G401 (cell line): Measurements from ENCODE around the gene CELF4. TPM values are rescaled to one million over a fixed set of nuclear protein-coding genes. Genes with fewer than 3 reads are reported as not detected.
"Not testable (repeated sequence)": the region's sequence is repeated elsewhere in the genome, so short reads cannot be mapped to it uniquely, and the experiment has no call there.

Experiments used
- DNase-seq: peaks from one replicate; pipeline ENCODE4 v3.0.0-alpha.2; 2015; ENCODE audit warnings: low spot score
- in situ Hi-C: cut with HindIII; loops from 2 replicates; pipeline ENCODE4 v1.10.0; 2016; ENCODE audit warnings: low sequenced_read_pairs, mixed read lengths
- total RNA-seq: library from RNA; depleted of rRNA; stranded (reverse); fragments of >200 nt; shearing (Covaris generic); gene quantifications from 2 replicates; pipeline ENCODE4 v1.2.3, GENCODE V29; 2014

CELF4 gene
- total RNA-seq, 1 experiment from 2014 or later = not detected

DNA sequence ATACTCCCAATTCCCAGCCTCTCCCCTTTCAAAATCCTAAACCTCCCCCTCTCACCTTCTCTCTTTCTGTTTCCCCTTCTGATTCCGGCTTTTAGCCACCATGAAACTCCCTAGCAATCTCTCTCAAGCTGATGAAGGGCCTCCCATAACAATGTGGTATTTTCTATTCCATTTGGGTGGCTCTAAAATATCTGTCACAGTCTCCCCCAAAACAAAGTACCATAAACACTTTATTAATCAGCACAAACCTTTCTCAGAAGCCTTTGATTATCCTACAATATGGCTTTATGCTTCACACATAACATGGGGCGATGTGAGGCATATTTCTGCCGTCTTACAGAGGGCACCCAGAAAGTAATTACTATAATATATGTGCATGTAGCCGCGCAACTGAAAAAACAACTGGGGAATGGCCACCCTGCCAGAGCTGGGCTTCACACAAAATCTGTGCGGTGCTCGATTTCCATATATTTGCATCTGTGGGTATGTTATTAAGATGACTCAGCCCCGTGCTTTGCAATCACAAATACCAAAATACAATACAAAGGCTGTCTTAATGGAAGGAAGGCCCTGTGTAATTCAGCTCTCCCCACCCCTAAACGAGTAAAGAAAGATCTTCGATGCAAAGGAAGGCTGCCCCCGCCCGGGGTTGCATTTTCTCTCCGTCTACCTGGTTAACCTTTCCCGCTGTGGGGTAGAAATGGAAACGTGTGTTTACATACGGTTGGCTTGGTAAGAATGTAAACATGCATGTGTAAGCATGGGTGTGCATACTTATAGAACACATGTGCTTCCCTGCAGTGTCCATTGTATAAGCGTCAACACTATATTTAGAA lies 81.4 kb downstream of the CELF4 start:
- no peak for DNase-seq

DNA sequence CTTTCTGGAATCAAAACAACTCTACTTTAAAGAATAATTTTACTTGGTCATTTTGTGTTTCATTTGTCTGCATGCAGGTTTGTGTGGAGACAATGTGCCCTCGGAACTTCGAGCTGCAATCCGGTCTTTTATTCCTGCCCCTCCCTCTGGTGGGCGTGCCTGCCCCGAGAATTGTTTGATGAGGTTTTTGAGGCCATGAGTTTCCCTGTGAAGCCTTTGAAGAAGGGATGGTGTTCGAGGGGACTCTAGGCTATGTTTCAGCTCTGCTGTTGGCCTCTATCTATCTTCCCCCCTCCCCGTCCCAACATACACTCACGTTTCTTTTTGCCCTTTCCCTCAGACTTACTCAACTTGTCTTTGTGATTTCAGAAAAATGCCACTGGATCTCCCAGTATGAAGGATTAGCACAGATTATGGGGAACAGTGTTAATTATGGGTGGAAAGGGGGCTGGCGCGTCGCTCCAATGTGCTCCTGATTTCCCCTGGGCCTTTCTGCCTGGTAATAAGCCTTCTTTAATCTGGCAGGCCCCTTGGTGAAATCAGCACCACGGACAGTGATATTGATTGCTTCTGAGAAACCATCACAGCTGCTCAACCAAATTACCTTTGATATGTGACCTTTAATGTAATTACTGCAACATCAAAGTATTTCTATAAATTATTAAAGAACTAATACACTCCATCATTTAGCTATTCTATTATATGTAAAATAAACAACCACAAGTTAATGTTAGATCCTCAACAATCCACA lies 82.2 kb downstream of the CELF4 start:
- in situ Hi-C loops = no loop called here
- no peak for DNase-seq

More for the DNA sequence above, 81.4 kb downstream of the CELF4 start:
- in situ Hi-C loops = no loop called here

DNA sequence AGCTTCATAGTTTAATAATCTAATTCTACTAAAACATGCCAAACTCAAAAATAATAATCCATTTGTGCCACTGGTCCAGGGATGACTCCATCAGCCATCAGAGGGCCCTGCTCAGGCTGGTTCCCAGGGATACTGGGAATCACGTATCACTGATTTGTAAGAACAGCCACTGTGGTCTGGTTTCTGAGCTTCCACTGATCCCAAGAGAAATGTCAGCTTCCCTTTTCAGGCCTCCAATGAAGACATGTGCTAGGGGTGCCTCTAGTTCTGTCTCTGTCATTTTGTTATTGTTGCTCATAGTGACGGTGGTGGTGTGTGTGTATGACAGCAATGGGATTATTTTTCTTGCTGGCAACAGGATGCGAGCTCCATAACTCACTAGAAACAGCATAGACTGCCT lies 83.2 kb downstream of the CELF4 start:
- in situ Hi-C loops = no loop called here
- DNase-seq = no peak

DNA sequence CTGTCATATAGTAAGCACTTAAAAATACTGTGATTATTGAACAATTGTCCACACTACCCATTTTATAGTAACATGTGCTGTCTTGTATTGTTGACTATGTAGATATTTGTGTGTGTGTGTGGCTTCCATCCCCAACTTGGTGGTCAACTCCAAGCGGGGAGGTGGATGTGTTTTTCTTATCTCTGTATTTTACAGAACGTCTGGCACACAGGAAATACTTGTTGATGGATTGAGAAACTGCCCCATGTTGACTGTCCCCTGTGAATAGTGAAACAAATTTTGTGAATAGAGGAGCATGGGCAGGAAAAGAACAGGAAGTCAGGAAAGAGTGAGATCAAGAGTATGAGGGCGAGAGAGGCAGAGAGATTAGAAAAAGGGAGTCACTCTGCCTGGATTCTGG lies 83.6 kb downstream of the CELF4 start:
- no peak for DNase-seq
- in situ Hi-C loops = no loop called here

DNA sequence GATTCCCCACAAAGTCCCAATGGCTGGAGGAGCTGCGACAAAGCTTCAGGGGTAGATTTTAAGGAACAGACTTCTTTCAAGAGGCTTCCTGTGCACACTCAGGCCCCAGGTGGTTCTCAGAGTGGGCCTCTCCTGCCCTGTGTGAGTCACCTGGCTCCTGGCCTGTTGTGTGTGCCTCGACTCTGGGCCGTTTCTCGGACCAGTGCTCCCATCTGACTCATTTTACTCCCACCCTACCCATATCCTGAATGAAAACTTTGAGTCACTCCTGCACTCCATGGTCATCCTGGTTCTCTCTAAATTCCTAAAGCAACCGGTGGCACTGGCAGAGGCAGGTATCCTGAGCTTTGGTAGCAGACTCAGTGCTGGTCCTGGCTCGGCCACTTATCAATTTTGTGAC lies 84.1 kb downstream of the CELF4 start:
- in situ Hi-C loops = no loop called here
- DNase-seq = no peak

DNA sequence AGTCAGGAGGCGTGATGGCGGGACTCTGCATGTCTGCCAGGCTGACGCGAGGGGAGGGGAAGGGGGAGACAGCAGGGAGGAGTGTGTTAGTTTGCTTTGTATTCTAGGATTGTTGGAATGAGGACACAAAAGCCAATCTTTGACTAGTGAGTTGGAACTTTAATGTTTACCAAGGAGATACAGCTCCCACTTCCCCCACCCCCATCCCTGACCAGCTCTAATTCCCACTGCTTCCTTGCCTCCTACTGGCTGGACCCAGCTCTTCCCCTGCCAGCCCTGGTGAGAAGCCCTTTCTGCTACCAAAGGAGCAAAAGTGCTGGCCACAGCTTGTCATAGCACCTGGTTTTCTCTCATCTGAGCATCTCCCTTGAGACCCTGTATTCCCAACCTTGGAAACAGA lies 84.5 kb downstream of the CELF4 start:
- in situ Hi-C loops = no loop called here
- DNase-seq = no peak

DNA sequence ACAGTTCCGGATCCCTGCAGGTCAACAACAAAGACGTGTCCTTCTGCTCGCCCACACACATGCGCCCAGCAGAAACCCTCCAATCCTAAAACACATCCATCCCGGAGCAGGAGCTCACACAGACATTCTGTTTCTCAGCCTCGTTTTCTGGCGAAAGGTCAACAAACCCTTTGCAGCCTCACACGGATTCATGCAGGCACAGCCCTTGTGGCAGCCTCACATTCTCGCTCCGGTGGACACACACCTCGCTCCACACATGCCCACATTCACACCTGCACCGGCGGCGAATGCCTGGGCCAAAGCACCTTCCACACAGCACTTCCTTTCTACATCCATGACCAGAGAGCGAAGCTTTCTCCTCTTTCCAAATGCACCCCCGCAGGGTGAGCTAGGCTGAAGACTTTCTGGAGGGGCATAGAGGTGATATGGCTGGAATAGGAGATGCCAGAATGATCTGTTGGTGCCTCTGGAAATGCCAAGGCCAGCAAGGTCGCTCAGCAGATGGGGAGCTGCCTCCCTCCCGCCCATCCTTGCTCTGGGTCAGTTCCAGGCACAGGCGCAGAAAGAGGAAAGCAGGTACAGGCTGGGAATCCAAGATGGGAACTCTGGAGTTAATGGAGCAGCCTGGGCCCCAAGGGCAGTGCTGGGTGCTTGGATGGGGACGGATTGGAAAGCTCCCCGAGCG lies 88.8 kb downstream of the CELF4 start:
- in situ Hi-C loops = no loop called here
- DNase-seq = peak; percentile 77

DNA sequence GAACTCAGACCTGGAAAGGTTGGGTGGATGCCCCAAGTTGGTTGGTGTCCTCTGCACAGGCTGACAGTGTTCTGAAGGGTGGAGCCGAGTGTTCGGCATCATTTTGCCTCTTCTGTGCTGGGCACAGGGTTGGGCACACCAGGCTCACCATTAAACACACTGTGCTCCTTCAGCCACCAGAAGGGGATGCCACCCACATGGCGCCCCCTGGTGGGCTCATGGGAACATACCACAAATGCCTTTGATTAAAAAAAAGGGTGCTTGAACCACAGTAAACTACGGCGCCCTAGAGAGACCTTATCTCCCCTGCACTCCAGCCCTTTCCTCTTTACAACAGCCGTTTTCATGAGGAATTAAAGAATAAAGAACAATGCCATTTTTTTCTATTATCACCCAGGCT lies 89.4 kb downstream of the CELF4 start:
- in situ Hi-C loops = no loop called here
- no peak for DNase-seq

DNA sequence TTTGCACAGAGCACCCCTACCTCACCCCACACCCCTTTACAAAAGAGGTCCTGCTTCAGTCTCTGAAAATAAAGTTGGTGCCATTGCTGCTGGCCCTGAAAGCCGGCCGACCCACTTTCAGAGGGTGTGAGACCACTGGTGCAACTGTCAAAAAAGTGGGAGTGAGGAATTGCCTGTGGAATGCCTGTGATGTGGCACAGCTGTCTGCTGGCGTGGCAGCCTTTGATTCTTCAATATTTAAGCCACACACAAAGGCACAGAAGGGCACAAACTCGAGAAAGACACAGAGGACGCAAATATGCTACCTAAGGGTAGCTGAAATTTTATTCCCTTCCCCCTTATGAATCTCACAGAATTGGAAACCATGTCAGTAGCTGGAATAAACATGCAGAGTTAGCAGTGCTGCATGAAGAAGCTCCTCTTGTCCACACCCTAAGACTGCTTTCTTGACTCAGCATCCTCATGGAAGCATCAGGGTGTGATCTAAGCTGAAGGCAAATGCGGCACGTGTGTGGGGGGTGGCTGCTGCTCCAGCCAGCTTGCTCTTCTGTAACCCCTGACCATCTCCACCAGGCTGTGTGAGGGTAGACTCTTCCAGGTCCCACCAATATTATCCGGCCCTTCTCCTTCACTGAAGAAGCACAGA lies 92.3 kb downstream of the CELF4 start:
- no peak for DNase-seq
- in situ Hi-C loops = no loop called here

DNA sequence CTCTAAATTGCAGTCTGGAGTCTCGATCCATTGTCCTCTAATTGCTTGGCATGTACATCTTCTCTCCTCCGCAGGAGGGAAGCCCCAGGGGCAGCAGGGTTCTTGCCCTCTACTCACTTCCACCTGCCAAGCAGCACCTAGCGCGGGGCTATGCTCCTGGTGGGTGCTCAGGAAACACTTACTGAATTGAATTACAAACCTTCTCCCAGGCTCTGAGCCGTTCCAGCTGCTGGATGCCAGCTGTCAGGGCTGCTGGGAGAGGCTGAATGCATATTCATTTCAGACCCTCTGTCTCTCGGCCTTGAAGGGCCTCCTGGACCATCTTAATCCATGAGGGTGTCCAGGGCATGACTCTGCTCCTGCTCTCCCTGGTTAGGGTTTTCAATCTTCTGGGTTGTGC lies 94.0 kb downstream of the CELF4 start:
- in situ Hi-C loops = no loop called here
- DNase-seq = no peak

DNA sequence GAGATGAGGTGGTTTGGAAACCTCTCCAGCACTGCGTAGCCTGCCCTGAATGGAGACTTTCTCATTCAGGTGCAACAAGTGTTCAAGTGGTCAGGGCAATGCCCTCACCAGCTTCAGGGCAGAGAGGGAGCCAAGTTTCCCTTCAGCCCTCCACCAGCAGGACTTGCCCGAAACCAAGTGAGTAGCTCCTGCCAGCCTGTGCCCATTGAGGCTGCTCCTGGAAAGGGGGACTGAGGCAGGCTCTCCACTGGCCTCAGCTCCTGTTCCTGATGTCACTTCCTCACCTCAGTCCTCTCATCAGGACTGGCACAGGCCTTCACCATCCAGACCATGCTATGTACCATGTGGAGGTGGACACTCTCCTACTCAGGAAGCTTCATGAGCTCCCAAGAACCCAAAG lies 94.6 kb downstream of the CELF4 start:
- no peak for DNase-seq
- in situ Hi-C loops = no loop called here

DNA sequence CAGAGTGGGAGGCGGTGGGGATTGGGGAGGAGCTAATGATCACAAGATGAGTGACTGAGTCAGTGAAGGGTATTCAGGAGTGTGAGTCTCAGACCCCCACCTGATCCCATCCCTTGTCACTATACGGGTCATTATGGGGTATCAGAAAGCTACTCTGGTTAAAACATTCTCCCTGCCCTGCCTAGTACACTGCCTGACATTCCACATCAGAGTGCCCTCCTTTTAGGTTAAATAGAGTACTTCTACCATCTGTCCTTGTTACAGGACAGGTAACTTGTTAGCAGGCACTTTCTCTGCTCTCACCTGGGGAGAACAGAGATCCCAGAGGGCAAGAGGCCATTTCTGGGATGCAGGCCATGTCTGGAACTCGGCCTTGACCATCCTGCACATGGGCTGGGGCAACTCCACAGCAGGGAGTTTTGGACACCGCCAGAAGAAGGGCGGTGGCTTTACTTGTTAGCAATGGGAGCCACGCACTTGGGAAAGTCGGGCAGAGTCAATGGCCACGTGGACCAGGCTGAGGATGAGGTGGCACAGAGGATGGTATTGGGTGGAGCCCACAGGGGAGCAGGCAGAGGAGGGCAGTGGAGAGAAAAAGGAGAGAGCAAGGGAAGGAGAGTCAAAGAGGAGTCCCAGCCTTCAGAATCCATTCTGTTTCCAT lies 98.5 kb downstream of the CELF4 start:
- DNase-seq = no peak
- in situ Hi-C loops = no loop called here

DNA sequence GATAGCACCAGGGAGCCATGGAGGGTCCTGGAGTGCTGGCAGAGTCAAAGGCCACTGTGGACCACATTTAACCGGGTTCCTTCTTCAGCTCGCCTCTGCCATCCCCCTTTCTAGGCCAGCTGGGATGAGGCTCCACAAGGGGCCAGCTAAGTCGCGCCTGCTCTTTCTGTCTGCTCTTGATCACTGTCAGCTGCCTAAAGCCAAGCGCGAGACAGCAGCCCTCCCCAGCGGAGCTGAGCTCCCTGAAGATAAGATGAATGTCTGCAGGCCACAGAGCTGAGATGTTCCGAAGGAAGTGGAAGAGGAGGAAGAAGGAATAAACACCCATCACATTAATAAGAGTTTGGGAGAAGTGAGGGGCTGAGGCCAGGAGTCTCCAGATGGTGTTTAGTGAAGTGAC lies 99.6 kb downstream of the CELF4 start:
- in situ Hi-C loops = no loop called here
- DNase-seq = peak; percentile 69

DNA sequence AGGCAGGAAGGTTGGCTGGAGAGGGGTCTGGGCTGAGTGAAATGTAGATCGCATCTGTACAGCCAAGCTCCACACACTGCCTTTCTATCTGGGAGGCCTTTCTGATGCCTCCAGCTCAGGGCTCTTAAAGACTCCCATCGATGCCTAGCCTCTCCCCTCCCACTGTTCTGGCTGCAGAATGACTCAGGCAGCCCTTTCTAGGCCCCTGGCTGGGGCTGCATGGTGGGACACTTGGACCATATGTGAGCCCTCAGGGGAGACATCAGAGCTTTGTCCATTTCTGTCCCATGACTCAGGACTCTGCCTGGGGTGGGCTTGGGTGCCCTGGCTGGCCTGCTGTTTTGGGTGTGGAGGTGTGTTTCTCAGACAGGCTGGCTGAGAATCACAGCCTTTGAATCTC lies 101.3 kb downstream of the CELF4 start:
- no peak for DNase-seq
- in situ Hi-C loops = no loop called here

DNA sequence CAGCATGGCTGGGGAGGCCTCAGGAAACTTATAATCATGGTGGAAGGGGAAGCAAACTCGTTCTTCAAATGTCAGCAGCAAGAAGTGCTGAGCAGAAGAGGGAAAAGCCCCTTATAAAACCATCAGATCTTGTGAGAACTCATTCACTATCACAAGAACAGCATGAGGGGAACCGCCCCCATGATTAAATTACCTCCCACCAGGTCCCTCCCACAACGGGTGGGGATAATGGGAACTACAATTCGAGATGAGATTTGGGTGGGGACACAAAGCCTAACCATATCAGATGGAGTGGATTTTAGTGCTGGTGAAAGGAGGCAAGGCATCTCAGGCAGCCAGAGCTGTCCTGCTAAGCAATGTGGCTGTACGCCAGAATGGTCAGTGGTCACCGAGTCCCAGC lies 104.3 kb downstream of the CELF4 start:
- in situ Hi-C loops, DNase-seq: not testable (repeated sequence)

DNA sequence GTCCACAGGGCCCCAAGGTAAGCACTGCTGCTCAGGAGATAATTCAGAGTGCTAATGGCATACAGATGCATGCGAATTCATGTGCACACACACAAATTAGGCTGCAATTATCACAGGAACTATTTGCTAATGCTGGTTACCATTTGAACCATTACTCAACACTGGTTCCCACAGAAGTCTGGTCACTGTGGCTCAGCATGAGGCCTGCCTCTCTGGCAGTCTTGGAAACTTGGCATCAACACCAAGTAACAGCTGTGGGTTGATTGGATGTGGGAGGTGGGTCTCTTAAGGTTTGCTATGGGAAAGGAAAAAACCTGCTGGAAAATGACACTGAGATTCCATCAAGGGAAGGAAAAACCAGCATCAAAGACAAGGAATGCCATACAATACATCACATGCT lies 105.0 kb downstream of the CELF4 start:
- DNase-seq = no peak
- in situ Hi-C loops = no loop called here

DNA sequence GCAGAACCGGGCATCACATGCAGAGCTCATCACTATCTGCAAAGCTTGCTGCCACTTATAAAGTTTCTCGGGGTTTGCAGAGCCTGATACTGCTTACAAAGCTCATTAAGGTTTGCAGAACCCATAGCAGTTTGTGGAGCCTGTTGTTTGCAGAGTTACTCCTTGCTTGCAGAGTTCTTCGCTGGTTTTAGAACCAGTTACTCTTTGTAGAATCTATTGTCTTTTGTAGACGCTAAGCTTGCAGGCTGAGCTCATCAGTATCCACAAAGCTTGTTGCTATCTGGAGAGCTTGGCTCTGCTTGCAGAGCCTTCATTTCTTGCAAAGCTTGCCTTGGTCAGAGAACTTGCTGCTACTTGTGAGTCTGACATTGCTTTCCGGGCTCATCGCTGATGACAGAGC lies 106.9 kb downstream of the CELF4 start:
- in situ Hi-C loops = no loop called here
- DNase-seq = no peak

DNA sequence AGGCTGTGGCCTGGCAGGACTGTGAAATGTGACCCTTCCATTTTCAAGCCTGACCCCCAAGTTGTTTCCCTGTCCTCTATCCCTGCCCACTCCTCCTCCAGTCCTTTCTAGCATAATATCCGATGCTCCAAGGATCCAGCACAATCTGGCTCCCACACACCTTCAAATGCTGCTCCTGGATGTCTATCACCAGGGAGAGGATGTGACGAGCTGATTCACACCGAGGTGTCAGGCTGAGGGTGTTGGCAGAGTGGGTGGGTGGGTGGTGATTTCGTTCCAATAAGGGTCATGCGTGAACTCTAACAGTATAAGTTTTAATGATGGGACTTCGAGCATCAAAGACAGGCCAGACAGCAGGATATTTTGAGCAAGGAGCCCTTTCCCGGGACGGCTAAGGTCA lies 107.8 kb downstream of the CELF4 start:
- in situ Hi-C loops = no loop called here

DNA sequence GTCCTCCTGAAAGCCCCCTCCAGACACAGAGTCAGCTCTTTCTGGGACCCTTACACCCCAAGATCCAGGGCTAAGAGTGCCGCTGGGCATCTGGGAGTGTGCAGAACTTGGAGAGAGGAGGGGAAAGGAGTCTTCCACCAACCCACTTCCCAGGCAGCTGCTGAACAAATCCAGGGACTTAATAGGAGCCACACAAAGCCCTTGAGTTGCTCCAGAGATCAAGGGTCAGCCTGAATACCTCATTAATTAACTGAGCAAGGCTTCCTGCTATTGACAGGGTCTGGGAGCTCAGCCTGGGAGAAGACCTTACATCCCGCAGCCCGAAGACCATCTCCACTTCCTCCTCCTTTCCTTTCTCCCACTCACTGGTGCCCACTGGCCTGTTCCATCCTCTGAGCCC lies 108.3 kb downstream of the CELF4 start:
- no peak for DNase-seq
- in situ Hi-C loops = no loop called here

More for the DNA sequence above, 107.8 kb downstream of the CELF4 start:
- no peak for DNase-seq
